ENCODE results near the gene SOX8. TPM values are rescaled to one million over a fixed set of nuclear protein-coding genes. Genes with fewer than 3 reads are reported as not detected.

The SOX8 gene
- total and polyA plus RNA-seq, 8 donors = 0.54 to 5.5 (median 0.83) TPM

DNA sequence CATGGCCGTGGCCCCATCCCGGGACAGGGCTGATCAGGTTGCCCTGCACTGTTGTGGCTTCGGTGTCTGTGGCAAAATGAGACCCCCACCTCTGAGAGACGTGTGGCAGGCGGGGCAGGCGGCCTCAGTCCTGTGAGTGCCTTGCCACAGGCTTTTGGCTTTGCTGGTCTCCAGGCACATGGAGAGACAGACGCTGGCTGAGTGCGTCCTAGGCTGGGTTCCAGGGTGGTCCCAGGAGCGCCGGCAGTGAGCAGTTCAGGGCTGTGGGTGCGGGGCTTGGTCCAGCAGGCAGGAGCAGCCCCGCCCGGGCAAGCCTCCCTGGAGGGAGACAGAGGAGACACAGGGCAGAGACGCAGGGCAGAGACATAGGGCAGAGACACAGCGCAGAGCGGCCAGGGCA lies 29.2 kb downstream of the SOX8 start:
- TF ChIP-seq CTCF (IDR thresholded peaks at IDR 0.05) = no peak
- 54 to 55% methylated on average over 16 of the region's 16 CpGs for WGBS, 2 donors
- no peak for DNase-seq

GRCh38 chr16:1011316-1012082 lies 29.9 kb downstream of the SOX8 start:
- WGBS, 2 donors = 64 to 73% methylated on average over 35 to 37 of the region's 37 CpGs
- DNase-seq (no peak), FAIRE-seq (no peak), ATAC-seq (no peak)
- no peak overlapping the region for H3K4me3 ChIP-seq
- no peaks in the 10 kb centered on the region for H3K9me3 ChIP-seq
- no peaks in the 10 kb centered on the region for H3K27me3 ChIP-seq
- no peaks in the 10 kb centered on the region for H3K36me3 ChIP-seq
- H3K4me1 ChIP-seq = no peaks in the 10 kb centered on the region
- H3K27ac ChIP-seq = no peak overlapping the region
- intact Hi-C loops (cut with DNase I) = no loop called here
- TF ChIP-seq CTCF (IDR thresholded peaks at IDR 0.05) = no peak

More for the DNA sequence above, 29.2 kb downstream of the SOX8 start:
- intact Hi-C loops (cut with DNase I) = no loop called here
- Histone ChIP-seq H3K27me3 (no peaks in the 10 kb centered on the region), H3K4me3 (no peak overlapping the region), H3K27ac (no peak overlapping the region), H3K4me1 (no peaks in the 10 kb centered on the region), H3K36me3 (no peaks in the 10 kb centered on the region), H3K9me3 (no peaks in the 10 kb centered on the region)
- FAIRE-seq (no peak), ATAC-seq (no peak)

GRCh38 chr16:1012135-1012534 lies 30.6 kb downstream of the SOX8 start:
- FAIRE-seq = no peak
- H3K27ac ChIP-seq = no peak overlapping the region
- 65 to 71% methylated on average over 19 of the region's 19 CpGs for WGBS, 2 donors

DNA sequence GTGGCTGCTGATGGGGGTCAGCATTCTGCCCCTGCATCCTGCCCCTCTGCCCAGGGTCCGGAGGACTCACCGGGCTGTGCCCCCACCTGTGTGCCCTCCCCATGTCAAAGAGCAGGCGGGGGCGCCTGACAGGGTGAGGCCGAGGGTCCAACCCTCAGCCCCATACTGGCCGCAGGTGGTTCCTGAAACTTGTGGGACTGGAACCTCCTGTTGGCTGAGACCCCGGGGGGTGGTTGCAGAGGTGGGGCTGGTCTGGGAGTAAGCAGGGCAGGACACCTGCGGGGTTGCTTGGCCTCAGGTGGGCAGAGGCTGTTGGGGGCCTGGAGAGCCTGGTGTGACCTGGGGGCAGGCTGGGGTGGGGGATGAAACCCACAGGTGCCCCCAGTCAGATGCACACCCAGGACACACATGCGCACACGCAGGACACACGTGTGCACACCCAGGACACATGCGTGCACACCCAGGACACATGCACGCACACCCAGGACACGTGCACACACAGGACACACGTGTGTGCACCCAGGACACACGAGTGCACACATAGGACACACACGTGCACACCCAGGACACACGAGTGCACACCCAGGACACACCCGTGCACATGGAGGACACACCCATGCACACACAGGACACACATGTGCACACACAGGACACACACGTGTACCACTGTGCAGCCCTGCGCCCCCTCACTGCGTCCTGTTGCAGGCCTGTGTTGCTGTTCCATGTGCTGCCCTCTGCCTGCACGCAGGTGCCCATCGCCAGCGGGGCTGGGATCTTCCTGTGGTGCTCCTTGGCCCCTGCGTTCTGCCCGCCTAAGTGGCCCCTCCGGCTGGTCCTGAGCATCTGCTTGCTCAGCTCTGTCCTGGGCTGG lies 31.4 kb downstream of the SOX8 start:
- no peaks in the 10 kb centered on the region for H3K27me3 ChIP-seq
- FAIRE-seq (no peak), ATAC-seq (no peak), DNase-seq (no peak)
- H3K27ac ChIP-seq = no peak overlapping the region
- H3K4me1 ChIP-seq = no peaks in the 10 kb centered on the region
- no peak overlapping the region for H3K4me3 ChIP-seq
- H3K36me3 ChIP-seq = no peaks in the 10 kb centered on the region
- intact Hi-C loops (cut with DNase I) = no loop called here
- WGBS, 2 donors = 67 to 73% methylated on average over 28 of the region's 28 CpGs
- no peak for TF ChIP-seq CTCF (IDR thresholded peaks at IDR 0.05)
- H3K9me3 ChIP-seq = no peaks in the 10 kb centered on the region

More at GRCh38 chr16:1012135-1012534, 30.6 kb downstream of the SOX8 start:
- no peak for TF ChIP-seq CTCF (IDR thresholded peaks at IDR 0.05)
- intact Hi-C loops (cut with DNase I) = no loop called here
- DNase-seq (no peak), ATAC-seq (no peak)
- Histone ChIP-seq H3K4me3 (no peak overlapping the region), H3K4me1 (no peaks in the 10 kb centered on the region), H3K36me3 (no peaks in the 10 kb centered on the region), H3K9me3 (no peaks in the 10 kb centered on the region), H3K27me3 (no peaks in the 10 kb centered on the region)

DNA sequence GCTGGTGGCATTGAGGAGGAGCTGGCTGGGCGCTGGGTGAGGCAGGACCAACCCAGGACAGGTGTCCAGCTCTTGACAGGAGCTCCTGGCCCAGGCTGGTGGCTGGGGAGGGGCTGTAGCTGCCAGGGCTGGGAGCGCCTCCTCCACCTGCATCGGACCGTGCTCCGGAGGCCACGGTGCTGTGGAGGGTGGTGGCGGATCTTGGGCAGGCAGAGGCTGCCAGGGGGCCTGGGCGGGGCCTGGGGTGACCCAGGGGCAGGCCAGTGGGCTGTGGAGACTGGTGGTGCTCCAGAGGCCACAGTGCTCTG lies 32.0 kb downstream of the SOX8 start:
- WGBS, 2 donors = 66 to 69% methylated on average over 8 of the region's 8 CpGs
- ATAC-seq = no peak
- TF ChIP-seq CTCF (IDR thresholded peaks at IDR 0.05) = no peak

More for the DNA sequence above, 32.0 kb downstream of the SOX8 start:
- no peak overlapping the region for H3K4me3 ChIP-seq
- H3K9me3 ChIP-seq = no peaks in the 10 kb centered on the region
- H3K27ac ChIP-seq = no peak overlapping the region
- no peak for FAIRE-seq
- no peak for DNase-seq
- no peaks in the 10 kb centered on the region for H3K36me3 ChIP-seq
- no peaks in the 10 kb centered on the region for H3K4me1 ChIP-seq
- no peaks in the 10 kb centered on the region for H3K27me3 ChIP-seq
- intact Hi-C loops (cut with DNase I) = no loop called here
